PFSK-1 (cell line): ENCODE measurements around the gene AHDC1.

Experiments
- FOXP2 ChIP-seq: optimal IDR thresholded peaks from 2 replicates; pipeline ENCODE3; 2011; ENCODE audit warnings: borderline replicate concordance, control low read depth, inconsistent platforms; ENCODE audit not compliant: insufficient read depth; ENCODE audit errors: extremely low read length, extremely low read depth
- POLR2AphosphoS5 ChIP-seq: IDR thresholded peaks from 2 replicates; pipeline ENCODE4 v1.6.1; 2012; ENCODE audit warnings: low read depth, mild to moderate bottlenecking, control low read depth, low read length, moderate library complexity
- SIN3A ChIP-seq: IDR thresholded peaks from 2 replicates; pipeline ENCODE4 v1.6.1; 2012; ENCODE audit warnings: mild to moderate bottlenecking, low read length, moderate library complexity, borderline replicate concordance; ENCODE audit not compliant: insufficient read depth
- TAF1 ChIP-seq: IDR thresholded peaks from 2 replicates; pipeline ENCODE4 v1.6.1; 2012; ENCODE audit warnings: low read length, control low read depth, borderline replicate concordance; ENCODE audit not compliant: insufficient read depth
- TF ChIP-seq, protein P1 (sequence below), 2 experiments: IDR thresholded peaks; 2 replicates each; pipeline versions ENCODE4 v1.6.1 to v1.8.0; 2011 to 2012; ENCODE audit warnings: low read depth in 2 of 2, low read length in 2 of 2, control low read depth in 1 of 2, inconsistent platforms in 1 of 2, mild to moderate bottlenecking in 1 of 2, moderate library complexity in 1 of 2; ENCODE audit not compliant: insufficient read depth in 1 of 2

Gene AHDC1

DNA sequence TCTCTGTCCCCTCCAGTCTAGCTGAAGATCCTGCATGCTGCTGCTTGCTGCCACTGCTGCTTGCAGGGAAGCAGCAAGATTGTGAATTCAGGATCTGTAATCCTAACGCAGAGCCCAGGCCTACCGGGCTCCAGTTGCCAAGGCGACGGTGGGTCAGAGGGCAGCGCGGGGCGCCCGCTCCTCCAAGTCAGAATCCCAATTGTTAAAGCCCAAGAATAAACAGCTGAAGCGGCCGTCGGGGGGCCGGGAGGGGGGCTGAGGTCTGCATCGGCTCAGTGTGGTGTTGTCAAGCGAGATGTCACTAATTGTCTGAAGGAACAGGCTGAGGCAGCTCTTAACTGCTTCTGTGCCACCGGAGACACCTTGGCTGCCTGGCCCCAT is 36.8 kb downstream of the AHDC1 start:
- TF ChIP-seq SIN3A, result no peak
- TF ChIP-seq, protein P1, sequence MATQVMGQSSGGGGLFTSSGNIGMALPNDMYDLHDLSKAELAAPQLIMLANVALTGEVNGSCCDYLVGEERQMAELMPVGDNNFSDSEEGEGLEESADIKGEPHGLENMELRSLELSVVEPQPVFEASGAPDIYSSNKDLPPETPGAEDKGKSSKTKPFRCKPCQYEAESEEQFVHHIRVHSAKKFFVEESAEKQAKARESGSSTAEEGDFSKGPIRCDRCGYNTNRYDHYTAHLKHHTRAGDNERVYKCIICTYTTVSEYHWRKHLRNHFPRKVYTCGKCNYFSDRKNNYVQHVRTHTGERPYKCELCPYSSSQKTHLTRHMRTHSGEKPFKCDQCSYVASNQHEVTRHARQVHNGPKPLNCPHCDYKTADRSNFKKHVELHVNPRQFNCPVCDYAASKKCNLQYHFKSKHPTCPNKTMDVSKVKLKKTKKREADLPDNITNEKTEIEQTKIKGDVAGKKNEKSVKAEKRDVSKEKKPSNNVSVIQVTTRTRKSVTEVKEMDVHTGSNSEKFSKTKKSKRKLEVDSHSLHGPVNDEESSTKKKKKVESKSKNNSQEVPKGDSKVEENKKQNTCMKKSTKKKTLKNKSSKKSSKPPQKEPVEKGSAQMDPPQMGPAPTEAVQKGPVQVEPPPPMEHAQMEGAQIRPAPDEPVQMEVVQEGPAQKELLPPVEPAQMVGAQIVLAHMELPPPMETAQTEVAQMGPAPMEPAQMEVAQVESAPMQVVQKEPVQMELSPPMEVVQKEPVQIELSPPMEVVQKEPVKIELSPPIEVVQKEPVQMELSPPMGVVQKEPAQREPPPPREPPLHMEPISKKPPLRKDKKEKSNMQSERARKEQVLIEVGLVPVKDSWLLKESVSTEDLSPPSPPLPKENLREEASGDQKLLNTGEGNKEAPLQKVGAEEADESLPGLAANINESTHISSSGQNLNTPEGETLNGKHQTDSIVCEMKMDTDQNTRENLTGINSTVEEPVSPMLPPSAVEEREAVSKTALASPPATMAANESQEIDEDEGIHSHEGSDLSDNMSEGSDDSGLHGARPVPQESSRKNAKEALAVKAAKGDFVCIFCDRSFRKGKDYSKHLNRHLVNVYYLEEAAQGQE (IDR thresholded peaks at IDR 0.05; ENCODE audit: insufficient read depth in 1 of 2, low read depth in 2 of 2, low read length in 2 of 2), result no peak
- TF ChIP-seq FOXP2, result no peak
- TF ChIP-seq TAF1, result no peak
- no peak for TF ChIP-seq POLR2AphosphoS5

DNA sequence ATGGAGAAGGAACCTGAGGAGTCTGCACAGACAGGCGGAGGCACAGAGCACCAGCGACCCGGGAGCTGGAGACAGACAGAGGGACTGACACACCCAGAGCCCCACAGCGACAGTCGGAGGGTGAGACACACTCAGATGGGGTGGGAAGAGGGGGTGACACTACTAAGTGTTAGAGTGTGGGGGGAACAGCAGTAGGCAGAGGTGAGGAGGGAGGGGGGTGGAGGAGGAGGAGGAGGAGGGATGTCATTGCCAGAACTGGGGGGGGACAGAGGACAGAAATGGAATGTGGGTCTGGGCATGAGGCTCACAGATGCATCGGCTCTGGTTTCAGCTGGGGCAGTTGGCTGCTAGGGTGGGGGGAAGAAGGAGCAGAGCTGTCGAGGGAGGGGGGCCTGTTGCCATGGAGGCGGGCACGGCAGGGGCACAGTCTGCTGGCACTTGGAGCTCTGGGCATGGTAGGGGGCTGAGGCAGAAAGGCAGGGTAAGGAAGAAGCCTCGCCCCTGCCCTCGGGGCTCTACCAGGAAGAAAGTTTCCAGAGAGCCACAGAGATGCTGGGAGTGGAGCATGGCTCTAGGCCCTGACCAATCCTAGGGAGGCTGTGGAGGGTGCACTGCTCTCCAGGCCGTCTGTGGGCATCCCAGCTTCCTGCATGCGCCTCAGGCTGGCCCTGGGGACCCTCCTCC is 37.3 kb downstream of the AHDC1 start:
- TF ChIP-seq SIN3A (no peak), POLR2AphosphoS5 (no peak), FOXP2 (no peak), TAF1 (no peak)
- TF ChIP-seq, protein P1 (IDR thresholded peaks at IDR 0.05; ENCODE audit: insufficient read depth in 1 of 2, low read depth in 2 of 2, low read length in 2 of 2), result no peak

DNA sequence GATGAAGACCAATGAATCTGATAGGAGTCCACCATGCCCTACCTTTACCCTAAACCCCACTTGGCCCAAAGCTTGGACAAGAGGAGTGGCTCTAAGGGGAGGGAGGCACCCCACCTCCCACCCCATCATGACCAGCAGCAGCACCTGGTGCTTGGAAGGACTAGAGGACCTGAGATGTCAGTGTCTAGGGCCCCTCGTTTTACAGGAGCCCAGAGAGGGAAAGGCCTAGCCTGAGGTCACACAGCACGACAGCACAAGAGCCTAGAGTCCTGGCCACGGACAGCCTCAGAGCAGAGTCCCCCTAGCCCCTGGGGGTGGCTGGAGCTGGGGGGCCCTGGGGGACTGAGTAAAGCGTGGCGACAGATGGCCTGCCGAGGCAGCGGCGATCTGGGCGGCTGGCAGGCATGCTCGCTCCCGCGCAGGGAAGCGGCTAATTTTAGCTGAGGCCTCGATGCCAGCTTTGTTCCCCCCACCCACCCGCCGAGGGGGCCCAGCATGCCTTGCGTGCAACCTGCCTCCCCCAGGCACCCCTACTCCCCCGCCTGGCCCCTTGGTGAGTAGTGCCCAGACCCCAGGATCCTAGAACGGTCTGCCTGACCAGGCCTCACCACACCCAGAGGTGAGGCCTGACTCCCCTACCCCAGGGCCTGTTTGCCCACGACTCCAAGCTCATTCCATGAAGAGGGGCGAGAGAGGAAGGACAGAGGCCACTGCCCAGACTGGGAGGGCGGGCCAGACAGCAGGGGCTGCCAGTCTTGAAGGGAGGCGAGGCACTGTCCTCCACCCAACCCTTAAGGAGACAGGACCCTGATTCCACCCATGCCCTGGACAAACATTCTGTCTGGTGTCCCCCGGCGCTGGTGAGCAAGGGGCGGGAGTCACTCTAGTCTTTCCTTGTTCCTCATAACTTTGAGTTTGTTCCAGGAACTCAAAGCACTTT is 39.0 kb downstream of the AHDC1 start:
- TF ChIP-seq, protein P1 (IDR thresholded peaks at IDR 0.05; ENCODE audit: insufficient read depth in 1 of 2, low read depth in 2 of 2, low read length in 2 of 2), result no peak
- no peak for TF ChIP-seq TAF1
- no peak for TF ChIP-seq SIN3A
- no peak for TF ChIP-seq FOXP2
- TF ChIP-seq POLR2AphosphoS5, result no peak

GRCh38 chr1:27563591-27564471 is 40.1 kb downstream of the AHDC1 start:
- TF ChIP-seq, protein P1 (IDR thresholded peaks at IDR 0.05; ENCODE audit: insufficient read depth in 1 of 2, low read depth in 2 of 2, low read length in 2 of 2), result no peak
- no peak for TF ChIP-seq POLR2AphosphoS5
- no peak for TF ChIP-seq SIN3A
- no peak for TF ChIP-seq TAF1
- no peak for TF ChIP-seq FOXP2
